Endodermal cell (in vitro differentiated cells): ENCODE measurements around the gene TMEM250. TPM values are rescaled to one million over a fixed set of nuclear protein-coding genes. Genes with fewer than 3 reads are reported as not detected.

ENCODE experiments used
- DNase-seq: peaks from one replicate; pipeline ENCODE4 v3.0.0-alpha.2; 2017
- H3K27ac ChIP-seq: 2 replicates; pipeline ENCODE4 v1.5.1; 2013; ENCODE audit warnings: mild to moderate bottlenecking, low read depth, low read length, moderate library complexity
- H3K27me3 ChIP-seq: 2 replicates; pipeline ENCODE4 v1.6.1; 2013; ENCODE audit warnings: mild to moderate bottlenecking, low read length, moderate library complexity; ENCODE audit not compliant: insufficient read depth, control insufficient read depth, poor library complexity, severe bottlenecking
- H3K36me3 ChIP-seq: 2 replicates; pipeline ENCODE4 v1.7.0; 2013; ENCODE audit warnings: mild to moderate bottlenecking, low read length, moderate library complexity; ENCODE audit not compliant: control insufficient read depth, insufficient read depth
- H3K4me1 ChIP-seq: one replicate; pipeline ENCODE4 v1.7.0; 2013; ENCODE audit warnings: low read length; ENCODE audit not compliant: control insufficient read depth, insufficient read depth
- H3K4me3 ChIP-seq: 2 replicates; pipeline ENCODE4 v1.5.1; 2013; ENCODE audit warnings: mild to moderate bottlenecking, low read length, moderate library complexity
- H3K9ac ChIP-seq: 2 replicates; pipeline ENCODE4 v1.6.1; 2013; ENCODE audit warnings: mild to moderate bottlenecking, low read length, moderate library complexity; ENCODE audit not compliant: poor library complexity, severe bottlenecking; ENCODE audit errors: extremely low read depth
- H3K9me3 ChIP-seq: 2 replicates; pipeline ENCODE4 v1.6.1; 2013; ENCODE audit warnings: mild to moderate bottlenecking, low read length, moderate library complexity; ENCODE audit not compliant: control insufficient read depth
- H3K27ac Mint-ChIP-seq: 2 replicates; pipeline ENCODE4 v1.8.0; 2020; ENCODE audit warnings: mixed read lengths
- H3K27me3 Mint-ChIP-seq: 2 replicates; pipeline ENCODE4 v1.8.0; 2021; ENCODE audit warnings: mild to moderate bottlenecking, mixed read lengths; ENCODE audit not compliant: insufficient read depth
- H3K36me3 Mint-ChIP-seq: 2 replicates; pipeline ENCODE4 v1.8.0; 2020; ENCODE audit warnings: low read depth, mixed read lengths
- H3K4me1 Mint-ChIP-seq: 2 replicates; pipeline ENCODE4 v1.8.0; 2020; ENCODE audit warnings: mixed read lengths
- H3K4me3 Mint-ChIP-seq: 2 replicates; pipeline ENCODE4 v1.8.0; 2020; ENCODE audit warnings: mild to moderate bottlenecking, moderate library complexity, mixed read lengths
- H3K9me3 Mint-ChIP-seq: 2 replicates; pipeline ENCODE4 v1.8.0; 2020; ENCODE audit warnings: mild to moderate bottlenecking, mixed read lengths
- WGBS, 2 experiments: methylation state at CpG; one replicate each; pipeline versions ENCODE4 v1.1.5 to v1.1.7; 2013; ENCODE audit warnings: missing lambda C conversion rate in 2 of 2, mixed read lengths in 1 of 2; ENCODE audit not compliant: insufficient coverage in 1 of 2, insufficient read length in 1 of 2; 5-methylcytosine and 5-hydroxymethylcytosine counted together
- long read RNA-seq, 4 experiments: library from polyadenylated mRNA in 2 of 4; library from RNA in 1 of 4; library from capped mRNA in 1 of 4; stranded (forward) in 3 of 4; unstranded in 1 of 4; transcript quantifications; one replicate each; pipeline ENCODE4 v2.0.0, GENCODE V29; 2020 to 2021; ENCODE audit warnings: inconsistent platforms in 1 of 4
- polyA plus RNA-seq, 2 experiments: library from polyadenylated mRNA; stranded (reverse); fragments of 50-300 nt; gene quantifications; one replicate each; pipeline ENCODE4 v1.2.3, GENCODE V29; 2013
- total RNA-seq, 2 donors: library from RNA; stranded (reverse); fragmentation: NEBNext Ultra II Directional in 1 of 2; extraction: Animal tissue kit (Norgen Biotek cat#: 25700) in 1 of 2; gene quantifications; 2 replicates in 1 of 2; 3 replicates in 1 of 2; pipeline ENCODE4 v1.2.1, GENCODE V29; 2021
- TF ChIP-seq, protein P1 (sequence below): fragments of 200-600 bp; sonication (generic); conservative IDR thresholded peaks from 2 replicates; pipeline ENCODE4 v1.5.0; 2021; ENCODE audit warnings: antibody characterized with exemption, mild to moderate bottlenecking

Gene TMEM250, protein sequence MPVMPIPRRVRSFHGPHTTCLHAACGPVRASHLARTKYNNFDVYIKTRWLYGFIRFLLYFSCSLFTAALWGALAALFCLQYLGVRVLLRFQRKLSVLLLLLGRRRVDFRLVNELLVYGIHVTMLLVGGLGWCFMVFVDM
- 10 to 100 TPM; 56.4 to 58.4 TPM for total RNA-seq
- polyA plus RNA-seq (2013, experiment 1 of 2), result 28.9 TPM
- 28.8 TPM for polyA plus RNA-seq (2013, experiment 2 of 2)
- long read RNA-seq, experiment 1, transcript TMEM250-201 (2 exons, 2,823 nt), result major isoform, 12 of 32 reads
- long read RNA-seq, experiment 1, partial matches to known transcripts, result 0 of 32 reads
- long read RNA-seq, experiment 1, other reads (novel, unspliced or antisense), result 19 of 32 reads
- long read RNA-seq, experiment 2, transcript TMEM250-201 (2 exons, 2,823 nt), result major isoform, 163 of 194 reads
- long read RNA-seq, experiment 2, partial matches to known transcripts, result 1 of 194 reads
- long read RNA-seq, experiment 2, other reads (novel, unspliced or antisense), result 25 of 194 reads
- long read RNA-seq, experiment 3, partial matches to known transcripts, result 0 of 23 reads
- long read RNA-seq, experiment 3, other reads (novel, unspliced or antisense), result 21 of 23 reads
- long read RNA-seq, experiment 4, partial matches to known transcripts, result 0 of 5 reads
- long read RNA-seq, experiment 4, other reads (novel, unspliced or antisense), result 5 of 5 reads

DNA sequence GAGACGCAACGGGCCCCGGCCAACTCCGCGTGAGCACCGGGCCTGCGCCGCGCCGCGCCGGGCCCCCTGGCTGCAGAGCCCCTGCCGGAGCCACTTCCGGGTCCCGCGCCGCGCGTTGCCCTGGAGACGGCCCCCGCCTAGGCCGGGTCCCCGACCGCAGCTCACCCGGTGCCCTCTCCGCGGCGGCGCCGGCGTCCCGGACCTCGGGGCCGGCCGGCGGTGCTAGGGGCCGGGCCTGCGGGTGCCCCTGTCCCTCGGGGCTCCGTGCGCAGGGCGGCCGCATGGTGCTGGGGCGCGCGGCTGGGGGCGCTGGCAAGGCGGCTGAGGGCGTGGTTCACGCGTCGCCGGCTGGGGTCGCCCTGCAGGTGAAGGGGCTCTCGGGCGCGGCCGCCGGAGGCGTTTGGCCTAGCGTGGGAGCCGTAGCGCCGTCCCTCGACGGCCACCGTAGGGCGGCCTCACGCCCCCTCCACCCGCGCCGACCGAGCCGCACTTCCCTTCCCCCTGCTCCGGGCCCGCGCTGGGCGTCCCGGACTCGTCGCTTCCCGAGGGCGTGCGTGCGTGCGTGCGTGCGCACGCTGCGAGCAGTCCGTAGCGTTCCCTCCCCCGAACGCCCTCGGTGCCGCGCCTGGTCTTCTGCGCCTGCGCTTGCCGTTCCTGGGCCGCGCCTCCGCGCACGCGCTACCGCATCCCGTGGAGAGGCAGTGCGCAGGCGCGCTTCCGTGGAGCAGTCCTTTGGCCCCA is at the start of gene TMEM250:
TSS of gene TMEM250 (minus strand) at position 556 of the 741 bp plus-strand sequence. CDS start 1,975 bp downstream, outside the sequence.
- Histone ChIP-seq H3K4me3 (peak within 1 kb of the TSS; percentile 85), H3K27ac (peak within 1 kb of the TSS; percentile 63), H3K9ac (peak within 1 kb of the TSS; percentile 55), H3K27me3 (no peaks in the 10 kb centered on the region), H3K4me1 (peaks cover 3% of the 10 kb centered on the region), H3K9me3 (no peaks in the 10 kb centered on the region), H3K36me3 (peaks cover 7% of the 10 kb centered on the region)
- DNase-seq, result peak; percentile 97
- H3K27ac Mint-ChIP-seq, result peak within 1 kb of the TSS; percentile 26
- H3K36me3 Mint-ChIP-seq, result peaks cover 14% of the 10 kb centered on the region
- H3K4me1 Mint-ChIP-seq, result no peaks in the 10 kb centered on the region
- TF ChIP-seq, protein P1, sequence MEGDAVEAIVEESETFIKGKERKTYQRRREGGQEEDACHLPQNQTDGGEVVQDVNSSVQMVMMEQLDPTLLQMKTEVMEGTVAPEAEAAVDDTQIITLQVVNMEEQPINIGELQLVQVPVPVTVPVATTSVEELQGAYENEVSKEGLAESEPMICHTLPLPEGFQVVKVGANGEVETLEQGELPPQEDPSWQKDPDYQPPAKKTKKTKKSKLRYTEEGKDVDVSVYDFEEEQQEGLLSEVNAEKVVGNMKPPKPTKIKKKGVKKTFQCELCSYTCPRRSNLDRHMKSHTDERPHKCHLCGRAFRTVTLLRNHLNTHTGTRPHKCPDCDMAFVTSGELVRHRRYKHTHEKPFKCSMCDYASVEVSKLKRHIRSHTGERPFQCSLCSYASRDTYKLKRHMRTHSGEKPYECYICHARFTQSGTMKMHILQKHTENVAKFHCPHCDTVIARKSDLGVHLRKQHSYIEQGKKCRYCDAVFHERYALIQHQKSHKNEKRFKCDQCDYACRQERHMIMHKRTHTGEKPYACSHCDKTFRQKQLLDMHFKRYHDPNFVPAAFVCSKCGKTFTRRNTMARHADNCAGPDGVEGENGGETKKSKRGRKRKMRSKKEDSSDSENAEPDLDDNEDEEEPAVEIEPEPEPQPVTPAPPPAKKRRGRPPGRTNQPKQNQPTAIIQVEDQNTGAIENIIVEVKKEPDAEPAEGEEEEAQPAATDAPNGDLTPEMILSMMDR, result peak; percentile 33
- no peaks in the 10 kb centered on the region for H3K9me3 Mint-ChIP-seq
- 0% methylated on average over 29 to 112 of the region's 112 CpGs for WGBS, 2 experiments
- H3K4me3 Mint-ChIP-seq, result peak within 1 kb of the TSS; percentile 71
- H3K27me3 Mint-ChIP-seq, result peaks cover 4% of the 10 kb centered on the region

DNA sequence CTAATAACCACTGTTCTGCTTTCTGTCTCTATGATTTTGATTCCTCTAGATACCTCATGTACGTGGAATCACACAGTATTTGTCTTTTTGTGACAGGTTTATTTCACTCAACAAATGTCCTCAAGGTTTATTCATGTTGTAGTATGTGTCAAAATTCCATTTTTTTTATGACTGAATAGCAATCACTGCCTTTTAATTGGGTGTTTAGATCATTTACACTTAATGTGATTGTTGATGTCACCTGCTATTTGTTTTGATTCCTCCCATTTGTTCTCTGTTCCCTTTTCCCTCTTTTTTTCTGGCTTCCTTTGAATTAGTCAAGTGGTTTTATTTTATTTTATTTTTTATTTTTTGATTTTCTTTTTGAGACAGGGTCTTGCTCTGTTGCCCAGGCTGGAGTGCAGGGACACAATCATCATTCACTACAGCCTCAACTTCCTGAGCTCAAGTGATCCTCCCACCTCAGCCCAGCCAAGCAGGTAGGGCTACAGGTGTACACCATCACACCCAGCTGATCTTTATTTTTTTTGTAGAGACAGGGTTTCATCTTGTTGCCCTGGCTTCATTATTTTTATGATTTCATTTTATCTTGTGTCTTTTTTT is 44.7 kb upstream of the TMEM250 start:
- no peaks in the 10 kb centered on the region for H3K36me3 Mint-ChIP-seq
- H3K27me3 Mint-ChIP-seq, result no peaks in the 10 kb centered on the region
- no peak overlapping the region for H3K9ac ChIP-seq
- no peaks in the 10 kb centered on the region for H3K4me1 Mint-ChIP-seq
- peaks cover 4% of the 10 kb centered on the region for H3K9me3 ChIP-seq
- H3K27ac Mint-ChIP-seq, result no peak overlapping the region
- no peaks in the 10 kb centered on the region for H3K27me3 ChIP-seq
- no peak for DNase-seq
- H3K4me3 Mint-ChIP-seq, result no peak overlapping the region
- no peaks in the 10 kb centered on the region for H3K36me3 ChIP-seq
- WGBS, 2 experiments, result 94 to 100% methylated on average over 1 of the region's 1 CpG
- H3K27ac ChIP-seq, result no peak overlapping the region
- TF ChIP-seq, protein P1, result no peak
- H3K9me3 Mint-ChIP-seq, result peaks cover 14% of the 10 kb centered on the region
- no peaks in the 10 kb centered on the region for H3K4me1 ChIP-seq
- no peak overlapping the region for H3K4me3 ChIP-seq

DNA sequence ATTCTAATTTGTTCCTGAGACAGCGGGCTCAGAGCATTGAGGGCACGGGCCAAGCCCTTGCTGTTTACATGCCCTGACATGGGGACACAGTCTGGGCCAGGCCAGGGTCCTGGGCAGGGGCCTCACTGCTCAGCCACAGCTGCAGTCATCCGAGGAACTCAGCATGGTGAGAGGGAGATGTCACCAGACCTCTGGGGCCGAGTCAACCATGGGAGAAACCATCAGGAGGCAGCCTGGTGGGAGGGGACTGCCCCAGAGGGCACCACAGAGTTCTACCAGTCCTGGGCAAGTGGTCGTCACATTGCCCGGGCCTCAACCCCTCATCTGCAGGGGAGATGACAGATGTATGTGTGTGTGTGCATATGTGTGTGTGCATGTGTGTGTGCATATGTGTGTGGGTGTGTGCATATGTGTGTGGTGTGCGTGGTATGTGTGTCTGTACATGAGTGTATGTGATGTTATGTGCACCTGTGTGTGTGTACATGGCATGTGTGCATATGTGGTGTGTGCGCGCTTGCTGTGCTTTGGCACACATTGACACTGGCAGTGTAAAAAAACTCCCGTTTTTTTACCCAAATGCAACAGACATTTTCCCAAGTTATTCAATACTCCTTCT is 42.4 kb upstream of the TMEM250 start:
- Histone ChIP-seq H3K36me3 (no peaks in the 10 kb centered on the region), H3K4me1 (no peaks in the 10 kb centered on the region), H3K27me3 (no peaks in the 10 kb centered on the region), H3K9ac (no peak overlapping the region), H3K27ac (no peak overlapping the region), H3K4me3 (no peak overlapping the region), H3K9me3 (peaks cover 4% of the 10 kb centered on the region)
- H3K27ac Mint-ChIP-seq, result no peak overlapping the region
- no peaks in the 10 kb centered on the region for H3K27me3 Mint-ChIP-seq
- TF ChIP-seq, protein P1, result no peak
- no peak overlapping the region for H3K4me3 Mint-ChIP-seq
- peaks cover 14% of the 10 kb centered on the region for H3K9me3 Mint-ChIP-seq
- WGBS, 2 experiments, result 90 to 91% methylated on average over 7 to 10 of the region's 10 CpGs
- no peak for DNase-seq
- no peaks in the 10 kb centered on the region for H3K36me3 Mint-ChIP-seq
- no peaks in the 10 kb centered on the region for H3K4me1 Mint-ChIP-seq
